ENCODE results near the gene ZNF445. TPM values are rescaled to one million over a fixed set of nuclear protein-coding genes. Genes with fewer than 3 reads are reported as not detected.
"Not testable (repeated sequence)": the region's sequence is repeated elsewhere in the genome, so short reads cannot be mapped to it uniquely, and the experiment has no call there.

ZNF445 gene
- polyA plus RNA-seq, 1 donor: 18.4 TPM

DNA sequence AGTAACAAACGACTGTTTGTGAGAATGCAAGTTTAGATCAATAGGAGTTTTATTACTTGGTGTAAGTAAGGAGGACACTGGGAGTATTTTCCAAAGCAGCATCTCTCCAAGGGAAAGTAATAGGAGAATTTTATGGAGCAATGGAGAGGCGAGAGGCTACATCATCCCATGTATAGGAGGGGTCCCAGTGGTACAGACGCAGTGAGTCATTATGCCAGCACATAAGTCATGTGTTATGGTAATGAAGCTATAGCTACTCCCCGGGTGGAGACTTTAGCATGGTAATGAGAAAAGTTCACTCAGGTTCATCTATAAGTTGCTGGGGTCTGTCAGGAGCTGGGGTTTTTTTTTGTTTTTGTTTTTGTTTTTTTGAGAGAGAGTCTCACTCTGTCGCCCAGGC is 29.5 kb upstream of the ZNF445 start:
- no CpG with 5 or more reads among the region's 5 CpGs for WGBS (ENCODE audit: insufficient coverage, low lambda C conversion rate)
- Histone ChIP-seq H3K27ac (ENCODE audit: low read length) (no peak overlapping the region), H3K9me3 (ENCODE audit: control insufficient read depth, low read depth, low read length) (peaks cover 7% of the 10 kb centered on the region), H3K4me1 (ENCODE audit: control insufficient read depth, insufficient read depth, low read length) (peaks cover 3% of the 10 kb centered on the region), H3K36me3 (ENCODE audit: control insufficient read depth, insufficient read depth, low read length) (peaks cover 11% of the 10 kb centered on the region), H3K4me3 (ENCODE audit: low read length) (no peak overlapping the region), H3K27me3 (ENCODE audit: control insufficient read depth, insufficient read depth, low read length) (no peaks in the 10 kb centered on the region)
- no peak for DNase-seq

DNA sequence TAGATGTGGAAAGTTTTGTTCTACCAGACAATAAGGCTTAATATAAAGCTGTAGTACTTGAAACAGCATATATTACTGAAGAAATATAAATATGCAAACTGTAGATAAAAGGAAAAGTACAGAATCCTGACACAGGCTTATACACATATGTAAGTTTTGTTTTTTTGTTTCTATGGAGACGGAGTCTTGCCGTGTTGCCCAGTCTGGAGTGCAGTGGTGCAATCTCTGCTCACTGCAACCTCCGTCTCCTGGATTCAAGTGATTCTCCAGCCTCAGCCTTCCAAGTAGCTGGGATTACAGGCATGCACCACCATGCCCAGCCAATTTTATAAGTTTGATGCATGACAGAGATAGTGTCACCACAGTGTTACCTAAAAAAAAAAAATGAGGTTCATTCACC is 29.1 kb upstream of the ZNF445 start:
- Histone ChIP-seq H3K36me3 (ENCODE audit: control insufficient read depth, insufficient read depth, low read length) (peaks cover 15% of the 10 kb centered on the region), H3K9me3 (ENCODE audit: control insufficient read depth, low read depth, low read length) (peaks cover 11% of the 10 kb centered on the region), H3K27ac (ENCODE audit: low read length) (no peak overlapping the region), H3K27me3 (ENCODE audit: control insufficient read depth, insufficient read depth, low read length) (no peaks in the 10 kb centered on the region), H3K4me3 (ENCODE audit: low read length) (no peak overlapping the region), H3K4me1 (ENCODE audit: control insufficient read depth, insufficient read depth, low read length) (peaks cover 1% of the 10 kb centered on the region)
- no CpG with 5 or more reads among the region's 3 CpGs for WGBS (ENCODE audit: insufficient coverage, low lambda C conversion rate)
- no peak for DNase-seq

DNA sequence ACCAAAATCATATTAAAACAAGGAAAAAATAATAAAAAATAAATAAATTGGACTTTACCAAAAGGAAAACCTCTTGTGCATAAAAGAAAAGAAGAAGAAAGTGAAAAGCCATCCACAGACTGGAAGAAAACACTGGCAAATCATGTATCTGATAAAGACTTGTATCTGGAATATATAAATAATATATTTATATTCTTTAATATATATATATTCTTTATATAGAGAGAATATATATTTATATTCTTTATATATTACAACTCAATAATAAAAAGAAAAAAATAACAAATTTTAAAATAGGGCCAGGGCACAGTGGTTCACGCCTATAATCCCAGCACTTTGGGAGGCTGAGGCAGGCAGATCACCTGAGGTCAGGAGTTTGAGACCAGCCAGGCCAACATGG is 27.1 kb upstream of the ZNF445 start:
- no CpG with 5 or more reads among the region's 1 CpG for WGBS (ENCODE audit: insufficient coverage, low lambda C conversion rate)
- DNase-seq: no peak
- H3K4me3 ChIP-seq (ENCODE audit: low read length): no peak overlapping the region
- no peaks in the 10 kb centered on the region for H3K27me3 ChIP-seq (ENCODE audit: control insufficient read depth, insufficient read depth, low read length)
- H3K36me3 ChIP-seq (ENCODE audit: control insufficient read depth, insufficient read depth, low read length): peaks cover 34% of the 10 kb centered on the region
- peaks cover 17% of the 10 kb centered on the region for H3K9me3 ChIP-seq (ENCODE audit: control insufficient read depth, low read depth, low read length)
- H3K4me1 ChIP-seq (ENCODE audit: control insufficient read depth, insufficient read depth, low read length): no peaks in the 10 kb centered on the region
- no peak overlapping the region for H3K27ac ChIP-seq (ENCODE audit: low read length)

DNA sequence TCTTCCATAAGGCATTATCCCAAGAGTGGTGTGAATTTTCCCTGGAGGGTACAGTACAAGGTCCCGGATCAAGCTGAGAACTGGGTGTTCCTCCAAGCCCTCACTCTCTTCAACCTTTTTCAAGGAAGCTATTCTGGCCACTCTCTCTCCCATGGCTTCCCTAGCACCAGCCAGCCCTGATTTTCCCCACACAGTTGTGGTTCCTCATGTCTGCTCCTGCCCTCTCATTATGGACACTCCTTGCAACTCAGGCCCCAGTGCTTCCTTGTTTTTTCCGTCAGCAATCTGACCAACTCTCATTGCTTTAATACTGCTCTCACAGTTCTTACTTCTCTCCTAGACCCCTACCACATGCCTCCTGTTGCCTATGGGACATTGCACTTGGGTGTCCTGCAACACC is 25.7 kb upstream of the ZNF445 start:
- H3K4me3 ChIP-seq (ENCODE audit: low read length); H3K27ac ChIP-seq (ENCODE audit: low read length); H3K4me1 ChIP-seq (ENCODE audit: control insufficient read depth, insufficient read depth, low read length); H3K27me3 ChIP-seq (ENCODE audit: control insufficient read depth, insufficient read depth, low read length); DNase-seq: not testable (repeated sequence)
- Histone ChIP-seq H3K36me3 (ENCODE audit: control insufficient read depth, insufficient read depth, low read length) (peaks cover 43% of the 10 kb centered on the region), H3K9me3 (ENCODE audit: control insufficient read depth, low read depth, low read length) (peaks cover 21% of the 10 kb centered on the region)
- WGBS (ENCODE audit: insufficient coverage, low lambda C conversion rate): 100% methylated on average over 1 of the region's 2 CpGs

DNA sequence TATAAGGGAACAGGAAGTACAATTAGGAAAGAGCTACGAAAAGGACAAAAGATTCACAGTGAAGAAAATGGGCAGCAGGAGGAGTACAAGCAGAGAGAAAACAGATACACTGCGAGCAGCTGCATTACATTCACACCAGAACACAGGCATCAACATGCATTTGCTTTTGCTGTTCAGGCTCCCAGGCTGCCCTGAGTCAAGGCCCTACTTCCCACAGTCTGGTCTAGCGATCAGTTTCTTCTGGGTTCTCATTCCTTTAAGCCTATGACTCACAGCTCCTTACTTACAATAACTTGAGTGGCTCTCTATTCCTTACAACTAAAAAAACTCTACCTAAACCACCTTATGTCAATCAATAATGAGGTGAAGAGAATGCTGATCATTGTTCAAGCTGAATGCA is 24.5 kb upstream of the ZNF445 start:
- H3K9me3 ChIP-seq (ENCODE audit: control insufficient read depth, low read depth, low read length): peaks cover 33% of the 10 kb centered on the region
- peaks cover 45% of the 10 kb centered on the region for H3K36me3 ChIP-seq (ENCODE audit: control insufficient read depth, insufficient read depth, low read length)
- WGBS (ENCODE audit: insufficient coverage, low lambda C conversion rate): no CpG with 5 or more reads among the region's 3 CpGs

DNA sequence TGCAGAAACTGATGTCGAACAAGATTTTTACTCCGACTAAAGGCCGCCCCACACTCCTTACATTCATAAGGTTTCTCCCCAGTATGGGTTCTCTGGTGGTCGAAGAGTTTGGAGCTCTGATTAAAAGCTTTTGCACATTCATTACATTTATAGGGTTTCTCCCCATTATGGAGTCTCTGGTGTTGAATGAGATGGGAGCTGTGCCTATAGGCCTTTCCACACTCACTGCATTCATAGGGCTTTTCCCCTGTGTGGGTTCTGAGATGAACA is 22.4 kb upstream of the ZNF445 start:
- H3K4me3 ChIP-seq (ENCODE audit: low read length); H3K27me3 ChIP-seq (ENCODE audit: control insufficient read depth, insufficient read depth, low read length); DNase-seq; H3K27ac ChIP-seq (ENCODE audit: low read length); H3K4me1 ChIP-seq (ENCODE audit: control insufficient read depth, insufficient read depth, low read length): not testable (repeated sequence)
- peaks cover 41% of the 10 kb centered on the region for H3K9me3 ChIP-seq (ENCODE audit: control insufficient read depth, low read depth, low read length)
- WGBS (ENCODE audit: insufficient coverage, low lambda C conversion rate): no CpG with 5 or more reads among the region's 4 CpGs
- peaks cover 49% of the 10 kb centered on the region for H3K36me3 ChIP-seq (ENCODE audit: control insufficient read depth, insufficient read depth, low read length)

More for the DNA sequence above, 24.5 kb upstream of the ZNF445 start:
- Histone ChIP-seq H3K27ac (ENCODE audit: low read length) (no peak overlapping the region), H3K4me3 (ENCODE audit: low read length) (no peak overlapping the region), H3K4me1 (ENCODE audit: control insufficient read depth, insufficient read depth, low read length) (no peaks in the 10 kb centered on the region), H3K27me3 (ENCODE audit: control insufficient read depth, insufficient read depth, low read length) (no peaks in the 10 kb centered on the region)
- no peak for DNase-seq

DNA sequence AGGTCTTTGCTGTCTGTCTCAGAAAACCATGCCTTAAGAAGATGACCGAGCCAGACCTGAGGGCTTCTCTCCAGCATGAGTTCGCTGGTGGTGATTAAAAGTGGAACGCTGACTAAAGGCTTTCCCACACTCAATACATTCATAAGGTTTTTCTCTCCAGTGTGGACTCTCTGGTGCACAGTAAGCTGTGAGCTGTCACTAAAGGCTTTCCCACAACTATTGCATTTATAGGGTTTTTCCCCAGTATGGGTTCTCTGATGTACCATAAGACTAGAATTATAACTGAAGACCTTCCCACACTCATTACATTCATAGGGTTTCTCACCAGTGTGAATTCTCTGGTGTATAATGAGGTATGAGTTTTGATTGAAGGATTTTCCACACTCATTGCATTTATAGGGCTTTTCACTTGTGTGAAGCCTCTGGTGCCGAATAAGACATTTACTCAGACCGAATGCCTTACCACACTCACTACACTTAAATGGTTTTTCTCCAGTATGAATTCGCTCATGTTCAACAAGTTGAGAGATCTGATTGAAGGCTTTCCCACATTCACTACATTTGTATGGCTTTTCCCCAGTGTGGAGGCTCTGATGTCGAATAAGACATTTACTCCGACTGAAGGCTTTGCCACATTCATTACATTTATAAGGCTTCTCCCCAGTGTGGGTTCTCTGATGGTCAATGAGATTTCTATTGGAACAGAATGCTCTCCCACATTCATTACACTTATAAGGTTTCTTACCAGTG is 21.9 kb upstream of the ZNF445 start:
- H3K36me3 ChIP-seq (ENCODE audit: control insufficient read depth, insufficient read depth, low read length): peaks cover 49% of the 10 kb centered on the region
- no peak overlapping the region for H3K27ac ChIP-seq (ENCODE audit: low read length)
- no peak overlapping the region for H3K4me3 ChIP-seq (ENCODE audit: low read length)
- H3K4me1 ChIP-seq (ENCODE audit: control insufficient read depth, insufficient read depth, low read length): no peaks in the 10 kb centered on the region
- peaks cover 40% of the 10 kb centered on the region for H3K9me3 ChIP-seq (ENCODE audit: control insufficient read depth, low read depth, low read length)
- no peaks in the 10 kb centered on the region for H3K27me3 ChIP-seq (ENCODE audit: control insufficient read depth, insufficient read depth, low read length)
- DNase-seq: no peak
- no CpG with 5 or more reads among the region's 8 CpGs for WGBS (ENCODE audit: insufficient coverage, low lambda C conversion rate)

DNA sequence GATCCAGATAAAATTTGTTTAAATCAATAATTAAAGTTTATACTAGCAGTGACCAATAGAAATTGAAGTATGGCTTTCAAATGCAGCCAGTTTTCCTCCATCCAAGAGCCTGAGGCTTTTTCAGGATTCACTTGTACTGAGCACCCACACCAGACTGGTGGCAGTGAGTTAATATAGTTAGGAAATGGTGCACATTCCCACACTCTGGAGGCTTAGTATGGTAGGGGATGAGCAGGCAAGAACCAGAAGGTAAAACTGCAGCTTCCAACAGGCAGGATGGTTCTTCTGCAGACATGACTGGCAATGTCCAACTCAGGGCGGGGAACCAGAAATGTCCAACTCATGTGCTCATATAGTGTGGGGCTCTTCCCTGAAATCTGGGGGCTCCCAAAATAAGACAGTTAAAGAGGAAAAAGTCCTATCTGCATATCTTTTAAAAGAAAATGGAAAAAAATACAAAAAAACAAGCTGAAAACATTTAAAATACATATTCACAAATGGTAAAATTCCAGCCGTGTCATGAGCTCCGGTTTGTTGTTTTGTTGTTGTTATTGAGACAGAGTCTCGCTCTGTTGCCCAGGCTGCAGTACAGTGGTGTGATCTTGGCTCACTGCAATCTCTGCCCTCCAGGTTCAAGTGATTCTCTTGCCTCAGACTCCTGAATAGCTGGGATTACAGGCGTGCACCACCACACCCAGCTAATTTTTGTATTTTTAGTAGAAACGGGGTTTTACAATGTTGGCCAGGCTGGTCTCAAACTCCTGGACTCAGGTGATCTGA is 18.4 kb upstream of the ZNF445 start:
- H3K27ac ChIP-seq (ENCODE audit: low read length): no peak overlapping the region
- H3K36me3 ChIP-seq (ENCODE audit: control insufficient read depth, insufficient read depth, low read length): peaks cover 33% of the 10 kb centered on the region
- WGBS (ENCODE audit: insufficient coverage, low lambda C conversion rate): 100% methylated on average over 1 of the region's 6 CpGs
- no peak overlapping the region for H3K4me3 ChIP-seq (ENCODE audit: low read length)
- no peak for DNase-seq
- peaks cover 41% of the 10 kb centered on the region for H3K9me3 ChIP-seq (ENCODE audit: control insufficient read depth, low read depth, low read length)
- H3K4me1 ChIP-seq (ENCODE audit: control insufficient read depth, insufficient read depth, low read length): no peaks in the 10 kb centered on the region
- no peaks in the 10 kb centered on the region for H3K27me3 ChIP-seq (ENCODE audit: control insufficient read depth, insufficient read depth, low read length)

DNA sequence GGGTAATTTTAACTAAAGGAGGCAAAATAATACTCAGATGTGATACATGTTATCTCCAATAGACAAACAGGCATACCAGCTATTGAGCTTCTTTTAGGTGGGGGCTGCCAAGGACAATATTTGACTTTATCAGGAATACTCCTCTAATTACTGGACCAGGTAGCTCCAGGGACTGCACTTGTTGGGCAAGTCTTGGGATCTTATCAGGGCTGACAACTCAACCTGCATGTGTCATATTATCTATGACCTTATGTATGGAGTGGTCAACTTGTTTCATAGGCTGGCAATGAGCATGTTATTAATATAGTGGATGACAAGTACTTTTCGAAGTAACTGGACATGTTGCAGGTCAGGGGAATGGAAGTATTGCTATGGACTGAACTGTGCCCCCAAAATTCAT is 15.0 kb upstream of the ZNF445 start:
- H3K4me3 ChIP-seq (ENCODE audit: low read length): no peak overlapping the region
- no peaks in the 10 kb centered on the region for H3K4me1 ChIP-seq (ENCODE audit: control insufficient read depth, insufficient read depth, low read length)
- H3K27me3 ChIP-seq (ENCODE audit: control insufficient read depth, insufficient read depth, low read length): no peaks in the 10 kb centered on the region
- WGBS (ENCODE audit: insufficient coverage, low lambda C conversion rate): no CpG with 5 or more reads among the region's 1 CpG
- DNase-seq: no peak
- peaks cover 8% of the 10 kb centered on the region for H3K36me3 ChIP-seq (ENCODE audit: control insufficient read depth, insufficient read depth, low read length)
- peaks cover 33% of the 10 kb centered on the region for H3K9me3 ChIP-seq (ENCODE audit: control insufficient read depth, low read depth, low read length)
- no peak overlapping the region for H3K27ac ChIP-seq (ENCODE audit: low read length)

DNA sequence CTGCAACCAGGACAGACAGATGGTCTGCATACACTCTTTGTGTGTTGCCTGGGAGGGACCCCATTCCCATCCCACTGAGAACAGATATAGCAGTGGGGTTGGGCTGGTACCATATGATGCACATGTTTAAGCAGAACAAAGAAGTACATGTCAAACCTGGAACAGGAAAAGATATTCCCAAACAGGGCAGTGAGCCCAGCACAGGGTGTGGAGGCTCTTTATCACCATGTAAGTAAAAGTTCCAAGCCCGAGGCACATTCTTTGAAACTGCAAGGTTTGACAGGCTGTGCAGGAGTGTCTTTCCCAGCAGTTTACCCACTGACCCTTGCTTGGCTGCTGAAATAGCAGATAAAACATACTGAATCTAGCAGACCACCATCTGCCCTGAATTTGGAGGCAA is 5.3 kb upstream of the ZNF445 start:
- DNase-seq: no peak
- no CpG with 5 or more reads among the region's 1 CpG for WGBS (ENCODE audit: insufficient coverage, low lambda C conversion rate)
- H3K4me1 ChIP-seq (ENCODE audit: control insufficient read depth, insufficient read depth, low read length): peaks cover 2% of the 10 kb centered on the region
- no peaks in the 10 kb centered on the region for H3K27me3 ChIP-seq (ENCODE audit: control insufficient read depth, insufficient read depth, low read length)
- no peak overlapping the region for H3K4me3 ChIP-seq (ENCODE audit: low read length)
- peaks cover 4% of the 10 kb centered on the region for H3K9me3 ChIP-seq (ENCODE audit: control insufficient read depth, low read depth, low read length)
- no peaks in the 10 kb centered on the region for H3K36me3 ChIP-seq (ENCODE audit: control insufficient read depth, insufficient read depth, low read length)
- no peak overlapping the region for H3K27ac ChIP-seq (ENCODE audit: low read length)

All from large intestine (tissue), 3 donors.